ENCODE data around the gene DIPK2A.

Gene DIPK2A

GRCh38 chr3:143963946-143964345 is 7.7 kb upstream of the DIPK2A start:
- Mint-ChIP-seq H3K36me3 (ENCODE audit: low read depth) (no peaks in the 10 kb centered on the region), H3K27ac (no peak overlapping the region), H3K9me3 (peaks cover 14% of the 10 kb centered on the region), H3K4me3 (no peak overlapping the region), H3K27me3 (peaks cover 33% of the 10 kb centered on the region), H3K4me1 (ENCODE audit: low read depth) (no peaks in the 10 kb centered on the region)

GRCh38 chr3:143970773-143971358 is 757 bp upstream of the DIPK2A start:
- peak overlapping the region; percentile 91 for H3K4me3 Mint-ChIP-seq
- H3K27ac Mint-ChIP-seq: peak overlapping the region; percentile 96
- H3K4me1 Mint-ChIP-seq (ENCODE audit: low read depth): peaks cover 27% of the 10 kb centered on the region
- no peaks in the 10 kb centered on the region for H3K9me3 Mint-ChIP-seq
- no peaks in the 10 kb centered on the region for H3K36me3 Mint-ChIP-seq (ENCODE audit: low read depth)
- H3K27me3 Mint-ChIP-seq: peaks cover 15% of the 10 kb centered on the region

- Mint-ChIP-seq H3K36me3 (ENCODE audit: low read depth) (no peaks in the 10 kb centered on the region), H3K4me1 (ENCODE audit: low read depth) (peaks cover 39% of the 10 kb centered on the region), H3K9me3 (no peaks in the 10 kb centered on the region), H3K27me3 (peaks cover 10% of the 10 kb centered on the region), H3K27ac (peak overlapping the region; percentile 96), H3K4me3 (peak overlapping the region; percentile 91)
Observed at GRCh38 chr3:143972155-143972504, 507 bp downstream of the DIPK2A start.

- no peaks in the 10 kb centered on the region for H3K9me3 Mint-ChIP-seq
- peak overlapping the region; percentile 82 for H3K27ac Mint-ChIP-seq
- peaks cover 8% of the 10 kb centered on the region for H3K27me3 Mint-ChIP-seq
- peaks cover 45% of the 10 kb centered on the region for H3K4me1 Mint-ChIP-seq (ENCODE audit: low read depth)
- H3K4me3 Mint-ChIP-seq: peak overlapping the region; percentile 91
- H3K36me3 Mint-ChIP-seq (ENCODE audit: low read depth): no peaks in the 10 kb centered on the region
Observed at GRCh38 chr3:143972505-143973258, 1.1 kb downstream of the DIPK2A start.

GRCh38 chr3:143973259-143974021 is 1.8 kb downstream of the DIPK2A start:
- Mint-ChIP-seq H3K27me3 (peaks cover 8% of the 10 kb centered on the region), H3K9me3 (no peaks in the 10 kb centered on the region), H3K4me3 (peak overlapping the region; percentile 91), H3K27ac (peak overlapping the region; percentile 78), H3K36me3 (ENCODE audit: low read depth) (no peaks in the 10 kb centered on the region), H3K4me1 (ENCODE audit: low read depth) (peaks cover 52% of the 10 kb centered on the region)

GRCh38 chr3:143974271-143975238 is 2.9 kb downstream of the DIPK2A start:
- no peaks in the 10 kb centered on the region for H3K36me3 Mint-ChIP-seq (ENCODE audit: low read depth)
- peaks cover 62% of the 10 kb centered on the region for H3K4me1 Mint-ChIP-seq (ENCODE audit: low read depth)
- H3K4me3 Mint-ChIP-seq: peak overlapping the region; percentile 91
- peaks cover 6% of the 10 kb centered on the region for H3K27me3 Mint-ChIP-seq
- no peaks in the 10 kb centered on the region for H3K9me3 Mint-ChIP-seq
- no peak overlapping the region for H3K27ac Mint-ChIP-seq

GRCh38 chr3:143975554-143976152 is 4.0 kb downstream of the DIPK2A start:
- H3K9me3 Mint-ChIP-seq: no peaks in the 10 kb centered on the region
- H3K27ac Mint-ChIP-seq: no peak overlapping the region
- H3K4me3 Mint-ChIP-seq: no peak overlapping the region
- H3K4me1 Mint-ChIP-seq (ENCODE audit: low read depth): peaks cover 64% of the 10 kb centered on the region
- H3K36me3 Mint-ChIP-seq (ENCODE audit: low read depth): no peaks in the 10 kb centered on the region
- no peaks in the 10 kb centered on the region for H3K27me3 Mint-ChIP-seq

GRCh38 chr3:143977341-143978262 is 6.0 kb downstream of the DIPK2A start:
- peak overlapping the region; percentile 24 for H3K4me3 Mint-ChIP-seq
- no peaks in the 10 kb centered on the region for H3K27me3 Mint-ChIP-seq
- no peak overlapping the region for H3K27ac Mint-ChIP-seq
- H3K36me3 Mint-ChIP-seq (ENCODE audit: low read depth): peaks cover 10% of the 10 kb centered on the region
- no peaks in the 10 kb centered on the region for H3K9me3 Mint-ChIP-seq
- H3K4me1 Mint-ChIP-seq (ENCODE audit: low read depth): peaks cover 69% of the 10 kb centered on the region

GRCh38 chr3:143978263-143978631 is 6.6 kb downstream of the DIPK2A start:
- H3K9me3 Mint-ChIP-seq: no peaks in the 10 kb centered on the region
- peaks cover 71% of the 10 kb centered on the region for H3K4me1 Mint-ChIP-seq (ENCODE audit: low read depth)
- peaks cover 16% of the 10 kb centered on the region for H3K36me3 Mint-ChIP-seq (ENCODE audit: low read depth)
- H3K27me3 Mint-ChIP-seq: no peaks in the 10 kb centered on the region
- no peak overlapping the region for H3K27ac Mint-ChIP-seq
- peak overlapping the region; percentile 24 for H3K4me3 Mint-ChIP-seq

GRCh38 chr3:143979041-143979440 is 7.4 kb downstream of the DIPK2A start:
- H3K4me1 Mint-ChIP-seq (ENCODE audit: low read depth): peaks cover 68% of the 10 kb centered on the region
- no peaks in the 10 kb centered on the region for H3K27me3 Mint-ChIP-seq
- no peaks in the 10 kb centered on the region for H3K9me3 Mint-ChIP-seq
- no peak overlapping the region for H3K4me3 Mint-ChIP-seq
- H3K36me3 Mint-ChIP-seq (ENCODE audit: low read depth): peaks cover 17% of the 10 kb centered on the region
- no peak overlapping the region for H3K27ac Mint-ChIP-seq

- no peak overlapping the region for H3K27ac Mint-ChIP-seq
- H3K4me3 Mint-ChIP-seq: no peak overlapping the region
- peaks cover 17% of the 10 kb centered on the region for H3K36me3 Mint-ChIP-seq (ENCODE audit: low read depth)
- no peaks in the 10 kb centered on the region for H3K9me3 Mint-ChIP-seq
- no peaks in the 10 kb centered on the region for H3K27me3 Mint-ChIP-seq
- H3K4me1 Mint-ChIP-seq (ENCODE audit: low read depth): peaks cover 66% of the 10 kb centered on the region
Observed at GRCh38 chr3:143979813-143980212, 8.2 kb downstream of the DIPK2A start.

- no peak overlapping the region for H3K4me3 Mint-ChIP-seq
- H3K36me3 Mint-ChIP-seq (ENCODE audit: low read depth): peaks cover 45% of the 10 kb centered on the region
- H3K27ac Mint-ChIP-seq: no peak overlapping the region
- peaks cover 24% of the 10 kb centered on the region for H3K4me1 Mint-ChIP-seq (ENCODE audit: low read depth)
- no peaks in the 10 kb centered on the region for H3K27me3 Mint-ChIP-seq
- H3K9me3 Mint-ChIP-seq: no peaks in the 10 kb centered on the region
Observed at GRCh38 chr3:143988306-143988705, 16.7 kb downstream of the DIPK2A start.

GRCh38 chr3:143989461-143989860 is 17.8 kb downstream of the DIPK2A start:
- Mint-ChIP-seq H3K36me3 (ENCODE audit: low read depth) (peaks cover 52% of the 10 kb centered on the region), H3K27ac (no peak overlapping the region), H3K4me1 (ENCODE audit: low read depth) (peaks cover 18% of the 10 kb centered on the region), H3K9me3 (no peaks in the 10 kb centered on the region), H3K27me3 (no peaks in the 10 kb centered on the region), H3K4me3 (no peak overlapping the region)

Data from stimulated activated naive CD8-positive, alpha-beta T cell treated with anti-CD3 and anti-CD28 coated beads, Interleukin-15, Interleukin-2, amounts not matched to agents 100 ng/mL and 50 ng/mL, for 24 hours (primary cell).